H9 (cell line): ENCODE data around the gene FBH1. TPM values are rescaled to one million over a fixed set of nuclear protein-coding genes. Genes with fewer than 3 reads are reported as not detected.

Experiments
- DNase-seq: peaks from one replicate; pipeline ENCODE4 v3.0.0-alpha.2; 2017
- H2AFZ ChIP-seq: one replicate; pipeline ENCODE4 v1.6.1; 2013; ENCODE audit warnings: mild to moderate bottlenecking, low read length, control low read depth, moderate library complexity
- H2AK5ac ChIP-seq: 2 replicates; pipeline ENCODE4 v1.6.1; 2013; ENCODE audit warnings: low read length, control low read depth, mixed read lengths; ENCODE audit not compliant: insufficient read length
- H2BK120ac ChIP-seq: one replicate; pipeline ENCODE4 v1.6.1; 2013; ENCODE audit warnings: low read depth, mild to moderate bottlenecking, low read length, control low read depth, inconsistent platforms; ENCODE audit not compliant: poor library complexity, severe bottlenecking
- H2BK12ac ChIP-seq: 2 replicates; pipeline ENCODE4 v1.6.1; 2013; ENCODE audit warnings: low read length, control low read depth, mixed read lengths, low read depth; ENCODE audit not compliant: insufficient read length
- H2BK15ac ChIP-seq: 2 replicates; pipeline ENCODE4 v1.6.1; 2013; ENCODE audit warnings: low read depth, low read length, control low read depth
- H2BK20ac ChIP-seq: one replicate; pipeline ENCODE4 v1.6.1; 2013; ENCODE audit warnings: low read depth, mild to moderate bottlenecking, low read length, control low read depth, inconsistent platforms; ENCODE audit not compliant: poor library complexity, severe bottlenecking
- H2BK5ac ChIP-seq: 2 replicates; pipeline ENCODE4 v1.6.1; 2013; ENCODE audit warnings: low read length, control low read depth, mixed read lengths; ENCODE audit not compliant: insufficient read length
- H3K14ac ChIP-seq: 2 replicates; pipeline ENCODE4 v1.6.1; 2013; ENCODE audit warnings: low read length, control low read depth; ENCODE audit not compliant: insufficient read depth
- H3K18ac ChIP-seq: 2 replicates; pipeline ENCODE4 v1.6.1; 2013; ENCODE audit warnings: low read depth, mild to moderate bottlenecking, mixed read lengths, low read length, control low read depth; ENCODE audit not compliant: insufficient read length
- H3K23ac ChIP-seq: 2 replicates; pipeline ENCODE4 v1.6.1; 2013; ENCODE audit warnings: low read length, control low read depth, mixed read lengths, low read depth; ENCODE audit not compliant: insufficient read length
- H3K23me2 ChIP-seq: 2 replicates; pipeline ENCODE4 v1.6.1; 2013; ENCODE audit warnings: low read depth, mild to moderate bottlenecking, mixed read lengths, low read length, control low read depth; ENCODE audit not compliant: insufficient read length, poor library complexity, severe bottlenecking
- H3K27ac ChIP-seq: 2 replicates; pipeline ENCODE4 v1.5.1; 2013; ENCODE audit warnings: low read length, control low read depth, mixed read lengths, low read depth; ENCODE audit not compliant: insufficient read length
- H3K27me3 ChIP-seq: 2 replicates; pipeline ENCODE4 v1.6.1; 2013; ENCODE audit warnings: low read length, control low read depth, inconsistent platforms; ENCODE audit not compliant: insufficient read depth
- H3K4ac ChIP-seq: 2 replicates; pipeline ENCODE4 v1.6.1; 2013; ENCODE audit warnings: low read depth, mild to moderate bottlenecking, control low read depth, inconsistent platforms, low read length, moderate library complexity
- H3K4me1 ChIP-seq: 2 replicates; pipeline ENCODE4 v1.6.1; 2013; ENCODE audit warnings: low read length, control low read depth, inconsistent platforms; ENCODE audit not compliant: insufficient read depth
- H3K4me2 ChIP-seq: 2 replicates; pipeline ENCODE4 v1.6.1; 2013; ENCODE audit warnings: low read length, control low read depth, mixed read lengths; ENCODE audit not compliant: insufficient read length, insufficient read depth
- H3K56ac ChIP-seq: 2 replicates; pipeline ENCODE4 v1.6.1; 2013; ENCODE audit warnings: low read depth, mild to moderate bottlenecking, mixed read lengths, low read length, control low read depth; ENCODE audit not compliant: insufficient read length
- H3K79me1 ChIP-seq: 2 replicates; pipeline ENCODE4 v1.6.1; 2013; ENCODE audit warnings: low read depth, mild to moderate bottlenecking, moderate library complexity, low read length, control low read depth, inconsistent platforms; ENCODE audit not compliant: insufficient read depth, poor library complexity, severe bottlenecking
- H3K79me2 ChIP-seq: 2 replicates; pipeline ENCODE4 v1.6.1; 2013; ENCODE audit warnings: low read length, control low read depth, inconsistent platforms; ENCODE audit not compliant: insufficient read depth
- H3K9ac ChIP-seq: 2 replicates; pipeline ENCODE4 v1.6.1; 2013; ENCODE audit warnings: low read length, control low read depth, mixed read lengths; ENCODE audit not compliant: insufficient read length; ENCODE audit errors: extremely low read depth
- H3K9me3 ChIP-seq: one replicate; pipeline ENCODE4 v1.6.1; 2013; ENCODE audit warnings: low read depth, low read length, inconsistent platforms; ENCODE audit not compliant: control insufficient read depth
- H3T11ph ChIP-seq: one replicate; pipeline ENCODE4 v1.6.1; 2013; ENCODE audit warnings: mild to moderate bottlenecking, low read length, control low read depth, inconsistent platforms
- H4K20me1 ChIP-seq: one replicate; pipeline ENCODE4 v1.6.1; 2013; ENCODE audit not compliant: control insufficient read depth, insufficient read length, insufficient read depth
- H4K5ac ChIP-seq: 2 replicates; pipeline ENCODE4 v1.6.1; 2013; ENCODE audit warnings: low read depth, mild to moderate bottlenecking, mixed read lengths, low read length, control low read depth; ENCODE audit not compliant: insufficient read length
- H4K8ac ChIP-seq: replicated peaks from 2 replicates; pipeline ENCODE4 v1.6.1; 2013; ENCODE audit warnings: low read length, control low read depth, mixed read lengths, low read depth; ENCODE audit not compliant: insufficient read length
- H4K91ac ChIP-seq: 2 replicates; pipeline ENCODE4 v1.6.1; 2013; ENCODE audit warnings: low read depth, mild to moderate bottlenecking, moderate library complexity, mixed read lengths, low read length, control low read depth; ENCODE audit not compliant: insufficient read length
- H3K27ac Mint-ChIP-seq, 3 experiments: 2 replicates in 2 of 3; 3 replicates in 1 of 3; pipeline ENCODE4 v1.8.0; 2020 to 2021; ENCODE audit warnings: mixed read lengths in 3 of 3, mild to moderate bottlenecking in 1 of 3, moderate library complexity in 1 of 3
- H3K27me3 Mint-ChIP-seq: 2 replicates; pipeline ENCODE4 v1.8.0; 2021; ENCODE audit warnings: low read depth, mild to moderate bottlenecking, moderate library complexity, mixed read lengths
- H3K36me3 Mint-ChIP-seq, 3 experiments: 2 replicates in 2 of 3; 3 replicates in 1 of 3; pipeline ENCODE4 v1.8.0; 2020 to 2021; ENCODE audit warnings: low read depth in 3 of 3, mixed read lengths in 3 of 3; ENCODE audit not compliant: insufficient read depth in 1 of 3
- H3K4me1 Mint-ChIP-seq, 2 experiments: 2 replicates each; pipeline ENCODE4 v1.8.0; 2020; ENCODE audit warnings: mixed read lengths in 2 of 2
- H3K4me3 Mint-ChIP-seq, 2 experiments: 2 replicates in 1 of 2; 3 replicates in 1 of 2; pipeline ENCODE4 v1.8.0; 2020 to 2021; ENCODE audit warnings: mild to moderate bottlenecking in 2 of 2, mixed read lengths in 2 of 2, moderate library complexity in 1 of 2
- H3K9me3 Mint-ChIP-seq, 2 experiments: 2 replicates in 1 of 2; 3 replicates in 1 of 2; pipeline ENCODE4 v1.8.0; 2020; ENCODE audit warnings: mild to moderate bottlenecking in 2 of 2, mixed read lengths in 2 of 2, moderate library complexity in 1 of 2
- CTCF ChIP-seq: fragments of 200-600 bp; sonication (generic); conservative IDR thresholded peaks from 3 replicates; pipeline ENCODE4 v1.8.0; 2021; ENCODE audit warnings: antibody characterized with exemption, mild to moderate bottlenecking
- WGBS: extraction: QIAGEN DNeasy Blood & Tissue Kit; methylation state at CpG from one replicate; pipeline ENCODE4 v1.1.7; 2013; ENCODE audit warnings: missing lambda C conversion rate, low lambda C conversion rate, mixed read lengths; ENCODE audit not compliant: insufficient read length; ENCODE audit errors: extremely low coverage; 5-methylcytosine and 5-hydroxymethylcytosine counted together
- total RNA-seq: library from RNA; stranded (reverse); gene quantifications from 2 replicates; pipeline ENCODE4 v1.2.1, GENCODE V29; 2021

FBH1 gene
- total RNA-seq, 1 experiment from 2014 or later, result 52.2 TPM

GRCh38 chr10:5970066-5970465 lies 80.0 kb downstream of the FBH1 start:
- Histone ChIP-seq H2BK20ac (no peak overlapping the region), H3K27ac (no peak overlapping the region), H3K4me2 (no peak overlapping the region), H3K14ac (no peak overlapping the region), H3K4ac (no peak overlapping the region), H2AK5ac (no peak overlapping the region), H2BK12ac (no peak overlapping the region), H3K4me1 (no peaks in the 10 kb centered on the region), H2BK5ac (no peak overlapping the region), H3K27me3 (no peaks in the 10 kb centered on the region), H3K9me3 (no peaks in the 10 kb centered on the region), H3K79me1 (no peaks in the 10 kb centered on the region), H3K79me2 (no peaks in the 10 kb centered on the region), H4K5ac (no peak overlapping the region), H4K8ac (no peak overlapping the region), H2AFZ (no peak overlapping the region), H3K18ac (no peak overlapping the region), H4K91ac (no peak overlapping the region), H3K23ac (no peak overlapping the region), H2BK15ac (no peak overlapping the region), H2BK120ac (no peak overlapping the region), H3K9ac (no peak overlapping the region), H3K23me2 (no peaks in the 10 kb centered on the region), H3T11ph (no peak overlapping the region), H4K20me1 (no peaks in the 10 kb centered on the region), H3K56ac (no peak overlapping the region)
- Mint-ChIP-seq H3K9me3 (no peaks in the 10 kb centered on the region), H3K4me3 (no peak overlapping the region), H3K4me1 (no peaks in the 10 kb centered on the region), H3K36me3 (no peaks in the 10 kb centered on the region), H3K27me3 (peaks cover 27% of the 10 kb centered on the region), H3K27ac (no peak overlapping the region)
- no peak for TF ChIP-seq CTCF
- no peak for DNase-seq
- WGBS, result no CpG with 5 or more reads among the region's 2 CpGs
